Omental fat pad (tissue), 4 donors: Measurements from ENCODE around the gene ITIH5. TPM values are rescaled to one million over a fixed set of nuclear protein-coding genes. Genes with fewer than 3 reads are reported as not detected.

ENCODE experiments used
- ATAC-seq: fragments of 150-250 bp; one replicate; pipeline ENCODE4 v1.9.1; 2016; ENCODE audit warnings: mild to moderate bottlenecking, moderate library complexity; ENCODE audit not compliant: low FRiP score
- DNase-seq: peaks from one replicate; pipeline ENCODE4 v3.0.0-alpha.2; 2019; ENCODE audit warnings: low spot score
- total RNA-seq, 4 donors: library from RNA; depleted of rRNA; stranded (reverse); fragments of >200 nt; gene quantifications; one replicate each; pipeline ENCODE4 v1.1.0, GENCODE V29; 2016
- TF ChIP-seq, protein P1 (sequence below), 3 donors: fragments of 450-650 bp; IDR thresholded peaks; one replicate each; pipeline ENCODE4 v1.5.1; 2016 to 2017; ENCODE audit warnings: antibody characterized with exemption in 3 of 3, mild to moderate bottlenecking in 3 of 3, moderate library complexity in 2 of 3

Gene ITIH5
- total RNA-seq, 4 donors from 2014 or later, result 50.0 to 263 (median 97.9) TPM

DNA sequence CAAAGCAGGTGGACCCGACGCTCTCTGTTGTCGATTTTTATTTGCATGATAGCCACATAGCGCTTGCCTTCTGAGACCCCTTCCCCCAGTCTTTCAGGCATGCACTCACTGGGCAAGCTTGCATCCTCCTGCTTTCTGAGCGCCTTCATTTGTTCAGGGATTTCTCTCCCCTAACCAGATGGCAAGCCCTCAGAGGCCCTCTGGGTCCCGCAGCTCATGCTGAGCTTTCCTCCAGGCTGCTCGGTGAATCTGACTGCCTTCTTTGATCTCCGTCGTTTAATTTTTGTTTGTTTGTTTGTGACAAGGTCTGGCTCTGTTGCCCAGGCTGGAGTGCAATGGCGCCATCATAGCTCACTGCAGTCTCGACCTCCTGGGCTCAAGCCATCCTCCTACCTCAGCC, 58.8 kb downstream of the ITIH5 start:
- TF ChIP-seq, protein P1, sequence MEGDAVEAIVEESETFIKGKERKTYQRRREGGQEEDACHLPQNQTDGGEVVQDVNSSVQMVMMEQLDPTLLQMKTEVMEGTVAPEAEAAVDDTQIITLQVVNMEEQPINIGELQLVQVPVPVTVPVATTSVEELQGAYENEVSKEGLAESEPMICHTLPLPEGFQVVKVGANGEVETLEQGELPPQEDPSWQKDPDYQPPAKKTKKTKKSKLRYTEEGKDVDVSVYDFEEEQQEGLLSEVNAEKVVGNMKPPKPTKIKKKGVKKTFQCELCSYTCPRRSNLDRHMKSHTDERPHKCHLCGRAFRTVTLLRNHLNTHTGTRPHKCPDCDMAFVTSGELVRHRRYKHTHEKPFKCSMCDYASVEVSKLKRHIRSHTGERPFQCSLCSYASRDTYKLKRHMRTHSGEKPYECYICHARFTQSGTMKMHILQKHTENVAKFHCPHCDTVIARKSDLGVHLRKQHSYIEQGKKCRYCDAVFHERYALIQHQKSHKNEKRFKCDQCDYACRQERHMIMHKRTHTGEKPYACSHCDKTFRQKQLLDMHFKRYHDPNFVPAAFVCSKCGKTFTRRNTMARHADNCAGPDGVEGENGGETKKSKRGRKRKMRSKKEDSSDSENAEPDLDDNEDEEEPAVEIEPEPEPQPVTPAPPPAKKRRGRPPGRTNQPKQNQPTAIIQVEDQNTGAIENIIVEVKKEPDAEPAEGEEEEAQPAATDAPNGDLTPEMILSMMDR (IDR thresholded peaks at IDR 0.05), result no peak

DNA sequence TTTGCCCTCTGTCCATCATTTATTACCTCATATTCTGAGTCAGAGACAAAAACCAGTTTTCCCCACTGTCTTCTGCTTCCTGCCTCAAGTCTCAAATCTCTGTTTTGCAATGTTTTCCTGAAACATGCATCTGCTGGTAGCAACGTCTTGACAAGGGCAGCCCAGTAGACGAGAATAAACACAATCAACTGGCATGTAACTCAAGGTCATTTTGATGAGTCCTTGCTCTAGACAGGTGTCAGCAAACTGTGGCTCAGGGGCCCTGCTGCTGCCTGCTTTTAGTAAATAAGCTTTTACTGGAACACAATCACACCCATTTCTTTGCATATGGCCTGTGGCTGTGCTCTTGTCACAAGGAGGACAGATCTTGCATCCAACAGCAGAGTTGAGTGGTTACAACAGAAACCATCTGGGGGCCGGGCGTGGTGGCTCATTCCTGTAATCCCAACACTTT, 59.8 kb downstream of the ITIH5 start:
- TF ChIP-seq, protein P1 (IDR thresholded peaks at IDR 0.05), result no peak
- peak; percentile 61 for ATAC-seq

More for the DNA sequence above, 58.8 kb downstream of the ITIH5 start:
- ATAC-seq, result no peak
- DNase-seq, result no peak

DNA sequence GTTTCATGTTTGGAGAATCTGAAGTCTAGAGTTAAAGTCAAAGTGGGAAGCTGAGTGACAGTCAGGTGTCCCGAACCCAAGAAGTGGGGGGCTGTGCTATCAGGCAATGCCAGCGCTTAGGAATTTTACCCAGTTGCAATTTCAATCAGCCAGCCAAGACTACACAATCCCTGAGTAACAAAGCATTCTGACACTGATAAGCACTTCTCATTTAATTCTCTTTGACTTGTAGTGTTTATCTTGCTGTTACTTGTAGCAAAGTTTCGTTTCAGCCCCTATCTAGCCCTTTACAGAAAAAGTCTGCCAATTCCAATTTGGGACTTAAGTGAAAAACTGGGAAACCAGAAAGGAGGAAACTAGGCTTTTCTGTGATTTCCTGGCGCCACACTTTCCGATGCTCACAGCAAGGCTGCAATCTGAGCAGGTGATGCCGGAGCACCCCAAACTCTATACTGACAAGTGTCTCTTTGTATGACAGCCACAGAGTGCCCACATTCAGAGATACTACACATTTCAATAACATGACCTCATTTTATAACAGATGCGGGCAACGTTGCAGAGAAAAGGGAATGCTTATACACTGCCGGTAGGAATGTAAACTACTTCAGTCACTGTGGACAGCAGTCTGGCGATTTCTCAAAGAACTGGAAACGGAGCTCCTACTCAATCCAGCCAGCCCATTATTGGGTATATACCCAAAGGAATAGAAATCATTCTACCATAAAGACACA, 61.0 kb downstream of the ITIH5 start:
- DNase-seq (no peak), ATAC-seq (no peak)
- TF ChIP-seq, protein P1 (IDR thresholded peaks at IDR 0.05), result no peak

More for the DNA sequence above, 59.8 kb downstream of the ITIH5 start:
- DNase-seq, result no peak

DNA sequence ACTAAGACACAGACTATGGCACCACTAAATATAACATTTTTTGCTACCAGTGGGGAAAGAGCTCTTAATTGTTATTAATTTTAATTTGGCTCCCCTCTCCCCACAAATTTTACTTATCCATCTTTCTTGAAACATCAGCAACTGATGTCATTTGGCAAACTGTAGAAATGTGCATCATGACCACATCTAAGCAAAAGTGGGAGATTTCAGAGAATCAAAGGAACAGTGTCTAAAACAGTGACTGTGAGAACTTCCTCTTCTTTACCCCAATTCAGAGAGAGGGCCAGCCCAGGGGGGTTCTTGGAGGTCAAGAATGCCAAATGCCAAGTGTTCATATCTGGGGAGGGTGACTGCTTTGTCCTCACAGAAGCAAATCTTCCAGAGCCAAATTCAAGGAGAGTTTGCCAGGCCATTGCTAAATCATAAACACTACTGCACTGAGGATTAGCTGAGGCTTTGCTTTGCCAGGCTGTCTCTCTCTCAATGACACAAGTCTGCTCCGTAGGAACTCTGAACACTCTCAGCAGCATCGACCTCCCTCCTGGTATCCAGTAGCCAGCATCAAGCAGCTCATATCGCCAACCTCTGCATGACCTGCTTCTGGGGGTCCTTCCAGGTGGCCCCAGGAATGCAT, 65.6 kb downstream of the ITIH5 start:
- DNase-seq, result no peak
- TF ChIP-seq, protein P1 (IDR thresholded peaks at IDR 0.05), result no peak
- ATAC-seq, result no peak

DNA sequence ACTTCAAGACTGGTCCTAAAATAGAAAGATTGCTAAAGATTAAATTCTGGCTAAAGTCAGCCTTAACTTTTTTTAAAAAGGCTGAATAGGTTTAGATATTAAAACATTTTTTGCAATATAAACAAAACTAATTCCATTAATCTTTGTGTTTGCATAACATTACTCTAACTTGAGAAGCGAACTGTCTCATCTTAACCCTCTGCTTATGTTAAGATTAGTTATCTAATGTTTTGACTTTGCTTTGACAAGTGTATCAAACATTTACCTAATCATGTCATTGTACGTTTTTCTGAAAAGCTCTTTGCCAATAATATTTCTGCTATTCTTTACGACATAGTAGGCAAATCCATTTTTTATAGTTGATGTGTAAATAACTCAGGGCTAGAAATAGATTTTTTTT, 68.0 kb downstream of the ITIH5 start:
- TF ChIP-seq, protein P1 (IDR thresholded peaks at IDR 0.05), result no peak
- DNase-seq (no peak), ATAC-seq (no peak)

DNA sequence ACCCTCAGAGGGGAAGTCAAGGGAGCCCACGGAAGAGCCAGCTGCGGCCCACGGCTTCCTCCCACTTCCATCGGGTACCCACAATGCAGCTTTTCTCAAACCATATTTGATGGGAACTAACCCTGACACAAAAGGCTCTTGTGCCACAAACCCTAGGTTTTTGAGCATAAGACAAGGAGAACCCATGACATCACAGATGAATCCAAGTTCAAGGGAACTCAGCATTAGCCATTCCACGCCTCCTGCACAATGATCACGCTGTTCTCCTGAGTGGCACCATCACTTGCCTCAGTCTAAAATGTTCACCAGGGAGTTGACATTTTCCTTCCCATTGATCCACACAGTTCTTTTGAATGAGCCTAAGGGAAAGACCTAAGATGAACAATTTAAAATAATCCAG, 70.4 kb downstream of the ITIH5 start:
- TF ChIP-seq, protein P1 (IDR thresholded peaks at IDR 0.05), result no peak
- ATAC-seq (peak; percentile 28), DNase-seq (no peak)

DNA sequence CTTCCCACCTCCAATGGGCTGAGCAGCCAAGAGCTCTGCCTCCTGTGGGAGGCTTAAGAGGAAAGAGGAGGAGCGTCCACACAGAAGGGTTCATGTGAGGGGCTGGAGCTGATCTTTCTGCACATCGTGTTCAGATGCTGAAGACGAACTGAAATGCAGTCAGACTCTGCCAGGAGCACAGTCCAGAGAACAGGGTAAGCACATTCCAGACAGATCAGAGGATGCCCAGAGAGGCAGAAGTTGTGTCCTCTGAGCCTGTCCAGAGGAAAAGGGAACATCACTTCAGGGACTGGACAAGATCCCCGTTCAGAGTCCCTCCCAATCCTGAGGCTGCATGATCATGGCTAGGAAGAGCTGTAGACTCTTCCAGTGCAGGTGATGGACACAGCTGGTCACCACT, 72.9 kb downstream of the ITIH5 start:
- DNase-seq, result no peak
- ATAC-seq, result no peak

More for the DNA sequence above, 72.9 kb downstream of the ITIH5 start:
- TF ChIP-seq, protein P1 (IDR thresholded peaks at IDR 0.05), result no peak
